Transverse colon (tissue), 4 donors: ENCODE results near the gene NEK9. TPM values are rescaled to one million over a fixed set of nuclear protein-coding genes. Genes with fewer than 3 reads are reported as not detected.

ENCODE experiments used
- DNase-seq: peaks from one replicate; pipeline ENCODE4 v3.0.0-alpha.2; 2019
- H3K27ac ChIP-seq, 4 donors: fragments of 200-600 bp; sonication (generic); 2 replicates each; pipeline ENCODE4 v1.5.1; 2016 to 2018; ENCODE audit warnings: inconsistent platforms in 4 of 4
- H3K27me3 ChIP-seq: fragments of 200-600 bp; sonication (generic); 2 replicates; pipeline ENCODE4 v1.5.1; 2017; ENCODE audit warnings: inconsistent platforms
- H3K36me3 ChIP-seq, 4 donors: fragments of 200-600 bp; sonication (generic); 2 replicates each; pipeline ENCODE4 v1.5.1; 2017 to 2019; ENCODE audit warnings: inconsistent platforms in 4 of 4
- H3K4me1 ChIP-seq, 4 donors: fragments of 200-600 bp; sonication (generic); 2 replicates each; pipeline ENCODE4 v1.5.1; 2017 to 2020; ENCODE audit warnings: inconsistent platforms in 4 of 4
- H3K4me3 ChIP-seq, 4 donors: fragments of 200-600 bp; sonication (generic); 1 replicate in 1 of 4; 2 replicates in 3 of 4; pipeline versions ENCODE4 v1.5.1 to v1.6.1; 2017 to 2019; ENCODE audit warnings: inconsistent platforms in 4 of 4
- H3K9me3 ChIP-seq, 2 donors: fragments of 200-600 bp; sonication (generic); 2 replicates each; pipeline ENCODE4 v1.5.1; 2017 to 2019; ENCODE audit warnings: inconsistent platforms in 2 of 2
- CTCF ChIP-seq, 5 experiments: fragments of 200-600 bp in 3 of 5; fragments of 450-650 bp in 2 of 5; sonication (generic) in 3 of 5; IDR thresholded peaks; 1 replicate in 2 of 5; 2 replicates in 3 of 5; pipeline ENCODE4 v1.5.1; 2016 to 2017; ENCODE audit warnings: antibody characterized with exemption in 5 of 5, inconsistent platforms in 3 of 5, mild to moderate bottlenecking in 2 of 5, moderate library complexity in 1 of 5
- EP300 ChIP-seq: sonication (generic); formaldehyde crosslinking; IDR thresholded peaks from one replicate; pipeline ENCODE4 v1.6.1; 2017; ENCODE audit warnings: antibody characterized with exemption, low read depth
- POLR2A ChIP-seq: fragments of 450-650 bp; IDR thresholded peaks from one replicate; pipeline ENCODE4 v1.6.1; 2016; ENCODE audit warnings: antibody characterized with exemption, mild to moderate bottlenecking, moderate library complexity
- POLR2AphosphoS5 ChIP-seq, 3 donors: sonication (generic); formaldehyde crosslinking; IDR thresholded peaks; one replicate each; pipeline ENCODE4 v1.6.1; 2016; ENCODE audit warnings: antibody characterized with exemption in 3 of 3
- WGBS, 2 donors: methylation state at CpG; one replicate each; pipeline ENCODE4 v1.1.5; 2018; ENCODE audit warnings: low coverage in 1 of 2; 5-methylcytosine and 5-hydroxymethylcytosine counted together
- in situ Hi-C, 4 donors: fragments of 200-750 bp; cut with MboI; loops; one replicate each; pipeline versions ENCODE4 v1.15.0 to v1.15.1; 2017; ENCODE audit warnings: low sequenced_read_pairs in 3 of 4, low pct_ligation_motif_present in 1 of 4, low pct_unique_long_range_greater_than_20kb in 1 of 4
- intact Hi-C: fragments of 100-400 bp; cut with DNase I; formaldehyde crosslinking; loops from one replicate; pipeline ENCODE4 v1.15.1; 2023; ENCODE audit warnings: low total_unique reads
- small RNA-seq, 4 donors: library from RNA; depleted of rRNA; stranded (forward); fragments of <200 nt; gene quantifications; one replicate each; pipeline ENCODE3, GENCODE V24; 2016
- total RNA-seq, 4 donors: library from RNA; depleted of rRNA; stranded (reverse); fragments of >200 nt; gene quantifications; one replicate each; pipeline ENCODE4 v1.1.0, GENCODE V29; 2016

Gene NEK9
- total RNA-seq, 4 donors from 2014 or later, result 24.4 to 121 (median 53.4) TPM

GRCh38 chr14:75032939-75033338, 93.9 kb downstream of the NEK9 start:
- TF ChIP-seq POLR2AphosphoS5 (IDR thresholded peaks at IDR 0.05) (no peak), EP300 (no peak), POLR2A (no peak), CTCF (IDR thresholded peaks at IDR 0.05) (no peak)
- H3K27ac ChIP-seq, result no peak overlapping the region
- 95 to 100% methylated on average over 2 of the region's 2 CpGs for WGBS, 2 donors
- in situ Hi-C loops (no loop called here), intact Hi-C loops (no loop called here)
- H3K36me3 ChIP-seq, result peaks cover 0 to 46% (median 14%) of the 10 kb centered on the region in 4 donors
- no peak overlapping the region for H3K4me3 ChIP-seq
- H3K4me1 ChIP-seq, result no peaks in the 10 kb centered on the region
- H3K9me3 ChIP-seq, result no peaks in the 10 kb centered on the region
- no peaks in the 10 kb centered on the region for H3K27me3 ChIP-seq
- no peak for DNase-seq

- intact Hi-C loops, result no loop called here
- H3K36me3 ChIP-seq, result peaks cover 0 to 52% (median 14%) of the 10 kb centered on the region in 4 donors
- no peaks in the 10 kb centered on the region for H3K27me3 ChIP-seq
- H3K4me1 ChIP-seq, result peaks cover 0 to 6% (median 0%) of the 10 kb centered on the region in 4 donors
- no peaks in the 10 kb centered on the region for H3K9me3 ChIP-seq
- H3K27ac ChIP-seq, result no peak overlapping the region
- DNase-seq, result no peak
- in situ Hi-C loops, result no loop called here
- H3K4me3 ChIP-seq, result no peak overlapping the region
- 0% methylated on average over 1 of the region's 1 CpG for WGBS, 2 donors
- TF ChIP-seq POLR2A (no peak), POLR2AphosphoS5 (IDR thresholded peaks at IDR 0.05) (no peak), CTCF (IDR thresholded peaks at IDR 0.05) (no peak), EP300 (no peak)
These were observed 96.7 kb downstream of the NEK9 start for GRCh38 chr14:75030147-75030546.

Small RNA genes within 50 kb of the gene (small RNA-seq; reads per million reads assigned to genes)
- gene HIF1AP1, result 0 reads per million in 4 donors

Other genes with a start within 250 kb of the NEK9 start
- 100 to 1,000 TPM in 3 of 4 donors, 10 to 100 TPM in 1; 65.1 to 135 (median 103) TPM for gene DLST, start 245.1 kb downstream of the NEK9 start, total RNA-seq
- 10 to 100 TPM in 1 of 4 donors, 1 to 10 TPM in 2, not detected in 1; 6.4 to 54.1 (median 9.3) TPM for gene RPS6KL1, start 203.8 kb downstream of the NEK9 start, total RNA-seq
- 10 to 100 TPM in 2 of 4 donors, 1 to 10 TPM in 1, not detected in 1; 9.7 to 10.5 (median 10.1) TPM for gene PGF, start 171.5 kb downstream of the NEK9 start, total RNA-seq
- gene EIF2B2, start 124.1 kb downstream of the NEK9 start, total RNA-seq, result 10 to 100 TPM; 42.9 to 55.4 (median 51.1) TPM
- gene MLH3, start 75.6 kb downstream of the NEK9 start, total RNA-seq, result 10 to 100 TPM; 24.5 to 58.3 (median 42.5) TPM
- 10 to 100 TPM in 3 of 4 donors, 1 to 10 TPM in 1; 6.6 to 36.0 (median 23.2) TPM for gene ACYP1, start 63.0 kb downstream of the NEK9 start, total RNA-seq
- 10 to 100 TPM in 1 of 4 donors, 1 to 10 TPM in 2, not detected in 1; 7.5 to 40.0 (median 8.1) TPM for gene ZC2HC1C, start 57.4 kb downstream of the NEK9 start, total RNA-seq
- 100 to 1,000 TPM in 3 of 4 donors, 10 to 100 TPM in 1; 70.3 to 255 (median 244) TPM for gene TMED10, start 49.6 kb upstream of the NEK9 start, total RNA-seq
- 1,000 to 10,000 TPM in 2 of 4 donors, 100 to 1,000 TPM in 2; 345 to 1,356 (median 884) TPM for gene FOS, start 151.8 kb upstream of the NEK9 start, total RNA-seq